Upper lobe of left lung (tissue), 6 donors: Measurements from ENCODE around the gene SLC26A11. TPM values are rescaled to one million over a fixed set of nuclear protein-coding genes. Genes with fewer than 3 reads are reported as not detected.

Experiments used
- ATAC-seq, 2 donors: fragments of 200-7000 bp; cut with Tn5 transposase; one replicate each; pipeline ENCODE4 v1.9.1; 2022; ENCODE audit warnings: mild to moderate bottlenecking in 2 of 2, moderate library complexity in 2 of 2; ENCODE audit not compliant: low FRiP score in 2 of 2
- DNase-seq, 2 donors: peaks; one replicate each; pipeline ENCODE4 v3.0.0-alpha.2; 2019 to 2020
- H3K27ac ChIP-seq, 4 donors: fragments of 200-600 bp; sonication (generic); one replicate each; pipeline ENCODE4 v1.5.1; 2016 to 2019
- H3K27me3 ChIP-seq, 4 donors: fragments of 200-600 bp; sonication (generic); one replicate each; pipeline ENCODE4 v1.5.1; 2017 to 2019
- H3K36me3 ChIP-seq, 4 donors: fragments of 200-600 bp; sonication (generic); one replicate each; pipeline ENCODE4 v1.5.1; 2016 to 2019
- H3K4me1 ChIP-seq, 4 donors: fragments of 200-600 bp; sonication (generic); one replicate each; pipeline ENCODE4 v1.5.1; 2018 to 2019
- H3K4me3 ChIP-seq, 4 donors: fragments of 200-600 bp; sonication (generic); one replicate each; pipeline ENCODE4 v1.5.1; 2017 to 2019; ENCODE audit warnings: mild to moderate bottlenecking in 2 of 4, moderate library complexity in 1 of 4
- H3K9me3 ChIP-seq, 4 donors: fragments of 200-600 bp; sonication (generic); one replicate each; pipeline ENCODE4 v1.5.1; 2018 to 2019
- EP300 ChIP-seq, 4 donors: sonication (generic); formaldehyde crosslinking; IDR thresholded peaks; one replicate each; pipeline ENCODE4 v1.5.1; 2017; ENCODE audit warnings: antibody characterized with exemption in 4 of 4, control low read depth in 2 of 4
- POLR2A ChIP-seq, 4 donors: fragments of 450-650 bp; IDR thresholded peaks; one replicate each; pipeline ENCODE4 v1.5.1; 2016 to 2017; ENCODE audit warnings: antibody characterized with exemption in 4 of 4, mild to moderate bottlenecking in 2 of 4
- POLR2AphosphoS5 ChIP-seq, 2 donors: sonication (generic); formaldehyde crosslinking; IDR thresholded peaks; one replicate each; pipeline ENCODE4 v1.5.1; 2017; ENCODE audit warnings: antibody characterized with exemption in 2 of 2
- WGBS, 2 donors: methylation state at CpG; one replicate each; pipeline ENCODE4 v1.1.5; 2017 to 2018; 5-methylcytosine and 5-hydroxymethylcytosine counted together
- total RNA-seq, 6 donors: library from RNA; depleted of rRNA in 4 of 6; stranded (reverse); fragments of >200 nt in 4 of 6; gene quantifications; one replicate each; pipeline versions ENCODE4 v1.1.0 to v1.2.1, GENCODE V29; 2016 to 2021
- TF ChIP-seq, protein P1 (sequence below), 6 experiments: fragments of 450-650 bp in 4 of 6; fragments of 200-600 bp in 2 of 6; sonication (generic) in 2 of 6; IDR thresholded peaks; one replicate each; pipeline ENCODE4 v1.5.1; 2016 to 2019; ENCODE audit warnings: antibody characterized with exemption in 6 of 6
- donor health status: DM: no; HTN: no; CAD: no; lungs with moderate emphysema.
- donor health status: DM: no; HTN: yes; CAD: no; lungs with severe emphysema.

Gene SLC26A11
- total RNA-seq: 100 to 1,000 TPM in 1 of 6 donors, 10 to 100 TPM in 5; 14.8 to 162 (median 43.1) TPM

DNA sequence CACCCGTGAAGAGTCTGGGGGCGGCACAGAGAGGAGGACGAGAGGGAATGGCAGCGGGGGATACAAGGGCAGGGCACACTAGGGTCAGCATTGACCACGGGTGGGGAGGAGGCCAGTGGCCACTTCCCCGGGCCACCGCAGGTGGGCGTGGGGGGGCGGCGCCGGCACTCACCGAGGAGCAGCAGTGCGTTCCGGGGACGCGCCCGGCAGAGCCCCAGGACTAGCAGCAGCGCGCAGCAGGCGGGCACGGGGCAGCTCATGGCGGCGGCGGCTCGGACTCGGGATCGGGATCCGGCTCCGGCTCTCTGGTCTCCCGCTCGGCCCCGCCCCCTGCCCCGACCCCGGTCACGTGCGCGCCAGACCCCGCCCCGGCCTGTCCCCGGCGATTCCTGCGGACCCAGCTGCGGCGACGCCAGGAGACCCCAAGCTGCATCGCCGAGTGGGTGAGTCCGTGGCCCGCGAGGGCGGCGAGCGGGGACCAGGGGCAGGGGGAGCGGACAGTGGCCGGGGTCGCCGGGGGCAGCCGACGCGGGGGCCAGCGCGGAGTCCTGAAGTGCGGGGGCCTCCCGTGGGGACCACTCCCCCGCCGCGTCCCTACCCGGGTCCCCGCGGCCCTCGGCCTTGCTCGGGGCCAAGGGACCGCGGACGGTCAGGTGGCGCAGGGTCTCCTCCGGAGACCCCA lies at the start of gene SLC26A11, which contains the start of gene SGSH:
SLC26A11 (plus strand) TSS at position 374 of the 682 bp plus-strand sequence. CDS start 1,134 bp downstream, outside the sequence.
SGSH (minus strand) TSS at position 280 of the 682 bp plus-strand sequence; CDS start at position 260, 20 bp downstream.
- 0% methylated on average over 4 to 26 of the region's 77 CpGs for WGBS, 2 donors
- peak; percentile 71 to 94 for ATAC-seq
- H3K4me1 ChIP-seq: peaks cover 17 to 41% (median 28%) of the 10 kb centered on the region in 4 donors
- DNase-seq: peak; percentile 87 to 97
- TF ChIP-seq, protein P1, sequence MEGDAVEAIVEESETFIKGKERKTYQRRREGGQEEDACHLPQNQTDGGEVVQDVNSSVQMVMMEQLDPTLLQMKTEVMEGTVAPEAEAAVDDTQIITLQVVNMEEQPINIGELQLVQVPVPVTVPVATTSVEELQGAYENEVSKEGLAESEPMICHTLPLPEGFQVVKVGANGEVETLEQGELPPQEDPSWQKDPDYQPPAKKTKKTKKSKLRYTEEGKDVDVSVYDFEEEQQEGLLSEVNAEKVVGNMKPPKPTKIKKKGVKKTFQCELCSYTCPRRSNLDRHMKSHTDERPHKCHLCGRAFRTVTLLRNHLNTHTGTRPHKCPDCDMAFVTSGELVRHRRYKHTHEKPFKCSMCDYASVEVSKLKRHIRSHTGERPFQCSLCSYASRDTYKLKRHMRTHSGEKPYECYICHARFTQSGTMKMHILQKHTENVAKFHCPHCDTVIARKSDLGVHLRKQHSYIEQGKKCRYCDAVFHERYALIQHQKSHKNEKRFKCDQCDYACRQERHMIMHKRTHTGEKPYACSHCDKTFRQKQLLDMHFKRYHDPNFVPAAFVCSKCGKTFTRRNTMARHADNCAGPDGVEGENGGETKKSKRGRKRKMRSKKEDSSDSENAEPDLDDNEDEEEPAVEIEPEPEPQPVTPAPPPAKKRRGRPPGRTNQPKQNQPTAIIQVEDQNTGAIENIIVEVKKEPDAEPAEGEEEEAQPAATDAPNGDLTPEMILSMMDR (IDR thresholded peaks at IDR 0.05): peak in 2 of 6 experiments; percentile 8 to 38
- TF ChIP-seq POLR2AphosphoS5 (IDR thresholded peaks at IDR 0.05): peak; percentile 28 to 75
- no peak for TF ChIP-seq EP300 (IDR thresholded peaks at IDR 0.05)
- TF ChIP-seq POLR2A (IDR thresholded peaks at IDR 0.05): peak in 2 of 4 donors; percentile 53 to 75
- H3K4me3 ChIP-seq: peak within 1 kb of the TSS; percentile 69 to 93 (median 81)
- H3K36me3 ChIP-seq: peaks cover 0 to 38% (median 13%) of the 10 kb centered on the region in 4 donors
- no peaks in the 10 kb centered on the region for H3K9me3 ChIP-seq
- H3K27ac ChIP-seq: peak within 1 kb of the TSS; percentile 87 to 94 (median 92)
- H3K27me3 ChIP-seq: no peaks in the 10 kb centered on the region

DNA sequence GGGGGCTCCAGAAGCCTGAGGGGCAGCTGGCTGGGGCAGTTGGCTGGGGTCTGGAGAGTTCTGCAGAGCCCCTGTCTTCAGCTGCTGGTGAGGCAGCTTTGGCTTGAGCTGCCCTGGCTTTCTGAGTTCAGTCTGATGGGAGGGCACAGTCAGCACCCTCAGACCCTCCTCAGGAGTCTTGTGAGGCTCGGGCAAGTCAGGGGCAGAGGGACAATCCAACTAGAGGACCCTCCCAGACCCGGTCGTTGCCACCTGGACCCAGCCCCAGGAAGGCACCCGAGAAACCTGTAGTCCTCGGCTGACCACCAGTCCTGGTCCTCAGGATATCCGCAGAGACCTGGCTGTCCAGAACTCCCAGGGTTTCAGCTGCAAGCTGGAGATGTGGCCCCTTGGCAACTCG lies 48.5 kb upstream of the SLC26A11 start:
- 91 to 95% methylated on average over 4 to 7 of the region's 7 CpGs for WGBS, 2 donors
- TF ChIP-seq, protein P1 (IDR thresholded peaks at IDR 0.05): no peak
- TF ChIP-seq POLR2AphosphoS5 (IDR thresholded peaks at IDR 0.05) (no peak), POLR2A (IDR thresholded peaks at IDR 0.05) (no peak), EP300 (IDR thresholded peaks at IDR 0.05) (no peak)

DNA sequence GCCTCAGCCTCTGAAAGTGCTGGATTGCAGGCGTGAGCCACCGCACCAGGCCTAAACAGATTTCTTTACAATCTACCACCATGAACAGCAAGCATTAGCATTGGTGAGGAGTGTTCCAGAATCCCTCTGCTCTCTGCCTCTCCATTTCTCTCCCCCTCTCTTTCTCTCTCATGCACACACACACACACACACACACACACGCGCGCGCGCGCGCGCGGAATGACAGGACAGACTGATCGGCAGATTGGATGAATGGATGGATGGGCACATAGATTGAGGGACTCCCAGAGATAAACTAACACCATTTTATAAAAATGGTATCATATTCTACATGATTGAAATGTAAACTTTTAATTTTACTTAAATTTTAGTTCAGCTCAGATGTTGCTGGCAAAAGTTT lies 47.1 kb upstream of the SLC26A11 start:
- no peaks in the 10 kb centered on the region for H3K27me3 ChIP-seq
- WGBS, 2 donors: 86 to 97% methylated on average over 12 of the region's 12 CpGs
- H3K4me1 ChIP-seq: peaks cover 0 to 7% (median 5%) of the 10 kb centered on the region in 4 donors
- H3K36me3 ChIP-seq: no peaks in the 10 kb centered on the region
- no peak overlapping the region for H3K27ac ChIP-seq
- DNase-seq: no peak
- no peak overlapping the region for H3K4me3 ChIP-seq
- TF ChIP-seq EP300 (IDR thresholded peaks at IDR 0.05): no peak
- no peak for TF ChIP-seq POLR2AphosphoS5 (IDR thresholded peaks at IDR 0.05)
- TF ChIP-seq, protein P1 (IDR thresholded peaks at IDR 0.05): no peak
- no peak for TF ChIP-seq POLR2A (IDR thresholded peaks at IDR 0.05)
- no peak for ATAC-seq
- H3K9me3 ChIP-seq: no peaks in the 10 kb centered on the region

More for the DNA sequence above, 48.5 kb upstream of the SLC26A11 start:
- Histone ChIP-seq H3K4me1 (peaks cover 0 to 7% (median 5%) of the 10 kb centered on the region in 4 donors), H3K27ac (no peak overlapping the region), H3K9me3 (no peaks in the 10 kb centered on the region), H3K4me3 (no peak overlapping the region), H3K27me3 (no peaks in the 10 kb centered on the region), H3K36me3 (no peaks in the 10 kb centered on the region)
- DNase-seq: no peak
- no peak for ATAC-seq

- no peak for ATAC-seq
- TF ChIP-seq POLR2AphosphoS5 (IDR thresholded peaks at IDR 0.05) (no peak), EP300 (IDR thresholded peaks at IDR 0.05) (no peak), POLR2A (IDR thresholded peaks at IDR 0.05) (no peak)
- TF ChIP-seq, protein P1 (IDR thresholded peaks at IDR 0.05): no peak
- H3K4me3 ChIP-seq: no peak overlapping the region
- no peak overlapping the region for H3K27ac ChIP-seq
- H3K36me3 ChIP-seq: no peaks in the 10 kb centered on the region
- no peaks in the 10 kb centered on the region for H3K9me3 ChIP-seq
- WGBS, 2 donors: 94% methylated on average over 6 of the region's 6 CpGs
- no peak for DNase-seq
- H3K27me3 ChIP-seq: no peaks in the 10 kb centered on the region
- peaks cover 0 to 7% (median 5%) of the 10 kb centered on the region in 4 donors for H3K4me1 ChIP-seq
These were observed 46.3 kb upstream of the SLC26A11 start for GRCh38 chr17:80173916-80174315.
